SH-SY5Y (cell line): ENCODE measurements around the gene KDM5B.

Experiments used
- GATA2 ChIP-seq: IDR thresholded peaks from 2 replicates; pipeline ENCODE4 v1.6.1; 2011; ENCODE audit warnings: mild to moderate bottlenecking, low read depth, low read length
- GATA3 ChIP-seq: IDR thresholded peaks from 2 replicates; pipeline ENCODE4 v1.6.1; 2011; ENCODE audit warnings: low read depth, mild to moderate bottlenecking, low read length, moderate library complexity

GRCh38 chr1:202802998-202803932 lies 5.0 kb downstream of the KDM5B start:
- TF ChIP-seq GATA2 (no peak), GATA3 (no peak)
